ENCODE data around the gene SMPDL3A.

Gene SMPDL3A

GRCh38 chr6:122806291-122806690 is 17.2 kb downstream of the SMPDL3A start:
- no peak for DNase-seq (ENCODE audit: low read depth)

GRCh38 chr6:122808121-122808885 is 19.2 kb downstream of the SMPDL3A start:
- DNase-seq (ENCODE audit: low read depth) = no peak

GRCh38 chr6:122809001-122809400 is 19.9 kb downstream of the SMPDL3A start:
- no peak for DNase-seq (ENCODE audit: low read depth)

- DNase-seq (ENCODE audit: low read depth) = no peak
These were observed 20.6 kb downstream of the SMPDL3A start for GRCh38 chr6:122809691-122810090.

GRCh38 chr6:122810189-122810588 is 21.1 kb downstream of the SMPDL3A start:
- no peak for DNase-seq (ENCODE audit: low read depth)

- no peak for DNase-seq (ENCODE audit: low read depth)
These were observed 28.3 kb downstream of the SMPDL3A start for GRCh38 chr6:122817358-122817757.

- DNase-seq (ENCODE audit: low read depth) = no peak
These were observed 28.7 kb downstream of the SMPDL3A start for GRCh38 chr6:122817766-122818165.

- DNase-seq (ENCODE audit: low read depth) = no peak
These were observed 29.8 kb downstream of the SMPDL3A start for GRCh38 chr6:122818866-122819265.

- no peak for DNase-seq (ENCODE audit: low read depth)
These were observed 32.0 kb downstream of the SMPDL3A start for GRCh38 chr6:122821095-122821494.

GRCh38 chr6:122825163-122825562 is 36.1 kb downstream of the SMPDL3A start:
- DNase-seq (ENCODE audit: low read depth) = no peak

- DNase-seq (ENCODE audit: low read depth) = no peak
These were observed 40.4 kb downstream of the SMPDL3A start for GRCh38 chr6:122829456-122829855.

- no peak for DNase-seq (ENCODE audit: low read depth)
These were observed 42.5 kb downstream of the SMPDL3A start for GRCh38 chr6:122831511-122831910.

GRCh38 chr6:122832459-122832858 is 43.4 kb downstream of the SMPDL3A start:
- no peak for DNase-seq (ENCODE audit: low read depth)

GRCh38 chr6:122833021-122833491 is 44.0 kb downstream of the SMPDL3A start:
- DNase-seq (ENCODE audit: low read depth) = no peak

GRCh38 chr6:122838060-122838780 is 49.2 kb downstream of the SMPDL3A start:
- no peak for DNase-seq (ENCODE audit: low read depth)

- peak; percentile 28 for DNase-seq (ENCODE audit: low read depth)
These were observed 50.4 kb downstream of the SMPDL3A start for GRCh38 chr6:122839472-122839871.

GRCh38 chr6:122839906-122840305 is 50.8 kb downstream of the SMPDL3A start:
- no peak for DNase-seq (ENCODE audit: low read depth)

- DNase-seq (ENCODE audit: low read depth) = no peak
These were observed 56.4 kb downstream of the SMPDL3A start for GRCh38 chr6:122845464-122845863.

GRCh38 chr6:122845916-122846612 is 57.0 kb downstream of the SMPDL3A start:
- DNase-seq (ENCODE audit: low read depth) = no peak

- DNase-seq (ENCODE audit: low read depth) = no peak
These were observed 64.4 kb downstream of the SMPDL3A start for GRCh38 chr6:122853259-122853995.

All from activated gamma-delta T cell treated with anti-CD3 and anti-CD28 coated beads, Interleukin-2, amount 50 U/mL, for 16 hours (primary cell).